Neural cell (in vitro differentiated cells): Measurements from ENCODE around the gene FCRL1. TPM values are rescaled to one million over a fixed set of nuclear protein-coding genes. Genes with fewer than 3 reads are reported as not detected.

Source experiments
- H2AFZ ChIP-seq: fragments of 200-600, 300-800 bp; sonication (generic), shearing (Covaris generic); 2 replicates; pipeline ENCODE4 v1.6.0; 2014; ENCODE audit warnings: low read depth, mild to moderate bottlenecking, antibody characterized with exemption, low read length, moderate library complexity
- H3F3A ChIP-seq: fragments of 200-600 bp; shearing (Covaris generic); 2 replicates; pipeline ENCODE4 v1.6.1; 2016; ENCODE audit warnings: mild to moderate bottlenecking, moderate library complexity, mixed read lengths, antibody characterized with exemption, low read length; ENCODE audit not compliant: insufficient read depth, poor library complexity, severe bottlenecking
- H3K27ac ChIP-seq: fragments of 200-600, 300-800 bp; sonication (generic), shearing (Covaris generic); 2 replicates; pipeline ENCODE4 v1.5.1; 2014; ENCODE audit warnings: mild to moderate bottlenecking, low read length, moderate library complexity
- H3K27me3 ChIP-seq: fragments of 300-800, 200-600 bp; sonication (generic), shearing (Covaris generic); 2 replicates; pipeline ENCODE4 v1.6.0; 2014; ENCODE audit warnings: mild to moderate bottlenecking, low read depth, low read length, moderate library complexity; ENCODE audit not compliant: insufficient read depth
- H3K36me3 ChIP-seq: fragments of 300-800, 200-600 bp; sonication (generic), shearing (Covaris generic); 2 replicates; pipeline ENCODE4 v1.5.1; 2014; ENCODE audit warnings: mild to moderate bottlenecking, antibody characterized with exemption, low read length, moderate library complexity; ENCODE audit not compliant: insufficient read depth
- H3K4me2 ChIP-seq: fragments of 300-800, 200-600 bp; sonication (generic), shearing (Covaris generic); 2 replicates; pipeline ENCODE4 v1.6.0; 2014; ENCODE audit warnings: mild to moderate bottlenecking, low read length
- H3K4me3 ChIP-seq: fragments of 300-800, 200-600 bp; sonication (generic), shearing (Covaris generic); 2 replicates; pipeline ENCODE4 v1.5.1; 2014; ENCODE audit warnings: mild to moderate bottlenecking, low read length, moderate library complexity
- H3K79me2 ChIP-seq: fragments of 200-600 bp; shearing (Covaris generic); replicated peaks from 2 replicates; pipeline ENCODE4 v1.6.0; 2014; ENCODE audit warnings: mild to moderate bottlenecking, low read length, moderate library complexity; ENCODE audit not compliant: insufficient read depth
- H3K9ac ChIP-seq: fragments of 300-800, 200-600 bp; sonication (generic), shearing (Covaris generic); 2 replicates; pipeline ENCODE4 v1.6.1; 2016; ENCODE audit warnings: mild to moderate bottlenecking, low read length, mixed read lengths
- H3K9me2 ChIP-seq: fragments of 200-600 bp; shearing (Covaris generic); 2 replicates; pipeline ENCODE4 v1.6.1; 2016; ENCODE audit warnings: mild to moderate bottlenecking, low read length, mixed read lengths; ENCODE audit not compliant: insufficient read depth
- H3K9me3 ChIP-seq: fragments of 200-600, 300-800 bp; sonication (generic), shearing (Covaris generic); 2 replicates; pipeline ENCODE4 v1.6.1; 2016; ENCODE audit warnings: mild to moderate bottlenecking, mixed run types, low read length, moderate library complexity, mixed read lengths
- H4K20me1 ChIP-seq: fragments of 200-600 bp; shearing (Covaris generic); 2 replicates; pipeline ENCODE4 v1.6.1; 2016; ENCODE audit warnings: mild to moderate bottlenecking, mixed run types; ENCODE audit not compliant: insufficient read depth
- CTCF ChIP-seq: fragments of 450-650 bp; IDR thresholded peaks from 2 replicates; pipeline ENCODE4 v1.5.1; 2014; ENCODE audit warnings: antibody characterized with exemption, mild to moderate bottlenecking, moderate library complexity; ENCODE audit not compliant: poor library complexity, severe bottlenecking
- EP300 ChIP-seq: fragments of 450-650 bp; conservative IDR thresholded peaks from 2 replicates; pipeline ENCODE4 v1.6.1; 2014; ENCODE audit warnings: antibody characterized with exemption, mild to moderate bottlenecking, moderate library complexity; ENCODE audit not compliant: poor library complexity, severe bottlenecking
- EZH2 ChIP-seq: fragments of 200-600, 300-800 bp; shearing (Covaris generic), sonication (generic); IDR thresholded peaks from 2 replicates; pipeline ENCODE4 v1.6.1; 2014; ENCODE audit warnings: antibody characterized with exemption, low read length, borderline replicate concordance, mild to moderate bottlenecking; ENCODE audit not compliant: insufficient read depth, poor library complexity, severe bottlenecking
- MXI1 ChIP-seq: fragments of 450-650 bp; conservative IDR thresholded peaks from 2 replicates; pipeline ENCODE4 v1.6.1; 2014; ENCODE audit warnings: antibody characterized with exemption, mild to moderate bottlenecking; ENCODE audit not compliant: poor library complexity, severe bottlenecking
- POLR2AphosphoS5 ChIP-seq: IDR thresholded peaks from 2 replicates; pipeline ENCODE4 v1.6.1; 2012
- RAD21 ChIP-seq: fragments of 450-650 bp; conservative IDR thresholded peaks from 2 replicates; pipeline ENCODE4 v1.6.1; 2014; ENCODE audit warnings: antibody characterized with exemption, mild to moderate bottlenecking, moderate library complexity
- REST ChIP-seq: IDR thresholded peaks from 2 replicates; pipeline ENCODE4 v1.6.1; 2012; ENCODE audit warnings: borderline replicate concordance
- SMC3 ChIP-seq: fragments of 450-650 bp; conservative IDR thresholded peaks from 2 replicates; pipeline ENCODE4 v1.6.1; 2014; ENCODE audit warnings: antibody characterized with exemption, mild to moderate bottlenecking, moderate library complexity; ENCODE audit not compliant: poor library complexity
- TAF1 ChIP-seq: IDR thresholded peaks from 2 replicates; pipeline ENCODE4 v1.6.1; 2012; ENCODE audit warnings: low read depth
- polyA plus RNA-seq: library from polyadenylated mRNA; depleted of rRNA; stranded (reverse); fragments of >200 nt; gene quantifications from 2 replicates; pipeline ENCODE4 v1.2.3, GENCODE V29; 2014

FCRL1 gene
- polyA plus RNA-seq, 1 donor from 2014 or later, result not detected

- no peak within 1 kb of the TSS for H3K9ac ChIP-seq
- no peak within 1 kb of the TSS for H3K27ac ChIP-seq
- H3K27me3 ChIP-seq, result no peaks in the 10 kb centered on the region
- H3K9me2 ChIP-seq, result no peaks in the 10 kb centered on the region
- no peak within 1 kb of the TSS for H3K4me3 ChIP-seq
- TF ChIP-seq POLR2AphosphoS5, result no peak
- no peak for TF ChIP-seq TAF1
- no peak for TF ChIP-seq EZH2
- no peak for TF ChIP-seq SMC3
- no peak for TF ChIP-seq CTCF
- TF ChIP-seq RAD21, result no peak
- TF ChIP-seq REST, result no peak
- no peak for TF ChIP-seq MXI1
- no peak for TF ChIP-seq EP300
- no peaks in the 10 kb centered on the region for H3F3A ChIP-seq
- no peaks in the 10 kb centered on the region for H3K36me3 ChIP-seq
- H3K4me2 ChIP-seq, result no peak within 1 kb of the TSS
- H3K9me3 ChIP-seq, result no peaks in the 10 kb centered on the region
- H4K20me1 ChIP-seq, result no peaks in the 10 kb centered on the region
- H3K79me2 ChIP-seq, result no peaks in the 10 kb centered on the region
- no peak within 1 kb of the TSS for H2AFZ ChIP-seq
Measured at GRCh38 chr1:157841708-157842107, 21.8 kb upstream of the FCRL1 start, which contains the start of gene CD5L. TSS of gene CD5L (minus strand) at chr1:157841808. CDS start at chr1:157841701, 107 bp downstream.

- Histone ChIP-seq H3K9me2 (no peaks in the 10 kb centered on the region), H3K4me3 (no peak overlapping the region), H3K9me3 (no peaks in the 10 kb centered on the region), H3K27ac (no peak overlapping the region), H3K36me3 (no peaks in the 10 kb centered on the region), H4K20me1 (no peaks in the 10 kb centered on the region), H3K9ac (no peak overlapping the region), H3K4me2 (no peak overlapping the region), H2AFZ (no peak overlapping the region), H3F3A (no peaks in the 10 kb centered on the region), H3K27me3 (no peaks in the 10 kb centered on the region), H3K79me2 (no peaks in the 10 kb centered on the region)
- TF ChIP-seq EZH2 (no peak), SMC3 (no peak), RAD21 (no peak), TAF1 (no peak), REST (no peak), POLR2AphosphoS5 (no peak), EP300 (no peak), CTCF (no peak), MXI1 (no peak)
Measured at GRCh38 chr1:157838966-157839365, 19.0 kb upstream of the FCRL1 start.
